DMS153 treated with DMSO at 0.1 percent for 48 hours (cell line): Measurements from ENCODE around the gene KLHL25.

ENCODE experiments used
- DNase-seq: peaks from one replicate; lab custom pipeline; 2025; ENCODE audit not compliant: unreplicated experiment; lab: John Stamatoyannopoulos, UW

KLHL25 gene

GRCh38 chr15:85722374-85723152 lies 72.2 kb downstream of the KLHL25 start:
- no peak for DNase-seq

DNA sequence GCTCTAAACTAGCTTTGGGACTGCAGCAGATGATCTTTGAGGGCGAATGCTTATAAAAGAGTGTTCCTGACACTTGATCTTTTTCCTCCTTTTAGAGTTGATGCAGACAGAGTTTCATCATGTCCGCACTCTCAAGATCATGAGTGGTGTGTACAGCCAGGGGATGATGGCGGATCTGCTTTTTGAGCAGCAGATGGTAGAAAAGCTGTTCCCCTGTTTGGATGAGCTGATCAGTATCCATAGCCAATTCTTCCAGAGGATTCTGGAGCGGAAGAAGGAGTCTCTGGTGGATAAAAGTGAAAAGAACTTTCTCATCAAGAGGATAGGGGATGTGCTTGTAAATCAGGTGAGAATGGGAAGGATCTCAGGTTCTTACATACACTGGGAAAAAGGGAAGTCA lies 75.7 kb downstream of the KLHL25 start:
- DNase-seq, result no peak

GRCh38 chr15:85718271-85718971 lies 76.3 kb downstream of the KLHL25 start:
- no peak for DNase-seq

- no peak for DNase-seq
Measured at GRCh38 chr15:85717212-85717611, 77.5 kb downstream of the KLHL25 start.

GRCh38 chr15:85716261-85716660 lies 78.5 kb downstream of the KLHL25 start:
- no peak for DNase-seq

- DNase-seq, result no peak
Measured at GRCh38 chr15:85711580-85712192, 83.0 kb downstream of the KLHL25 start.

DNA sequence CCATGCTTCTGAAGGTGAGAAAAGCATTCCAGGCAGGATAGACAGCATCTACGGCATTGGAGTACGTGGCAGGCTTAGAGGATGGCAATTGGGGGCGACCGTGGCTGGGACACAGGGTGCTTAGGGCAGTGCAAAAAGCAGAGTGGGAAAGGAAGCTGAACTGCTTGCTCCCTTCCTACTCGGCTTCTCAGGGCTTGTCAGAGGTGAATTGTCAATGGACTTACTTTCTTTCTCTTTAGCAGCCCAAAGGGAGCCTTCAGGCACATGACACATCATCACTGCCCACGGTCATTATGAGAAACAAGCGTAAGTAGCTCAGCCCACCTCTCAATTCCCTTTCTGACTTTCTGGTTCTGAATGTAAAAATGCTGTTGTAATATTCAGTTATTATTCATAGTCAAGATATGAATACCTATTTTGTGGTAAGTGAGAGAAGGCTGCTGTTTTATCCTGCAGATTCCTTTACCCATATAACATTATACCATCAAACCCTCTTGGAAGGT lies 84.3 kb downstream of the KLHL25 start:
- DNase-seq, result no peak
